Measurements from ENCODE around the gene DTNBP1. TPM values are rescaled to one million over a fixed set of nuclear protein-coding genes. Genes with fewer than 3 reads are reported as not detected.
A peak's percentile ranks its signal among the peaks of the same experiment; 100 is the strongest.

DTNBP1 gene
- total RNA-seq, 4 donors from 2014 or later, result 5.2 to 14.7 (median 7.5) TPM

DNA sequence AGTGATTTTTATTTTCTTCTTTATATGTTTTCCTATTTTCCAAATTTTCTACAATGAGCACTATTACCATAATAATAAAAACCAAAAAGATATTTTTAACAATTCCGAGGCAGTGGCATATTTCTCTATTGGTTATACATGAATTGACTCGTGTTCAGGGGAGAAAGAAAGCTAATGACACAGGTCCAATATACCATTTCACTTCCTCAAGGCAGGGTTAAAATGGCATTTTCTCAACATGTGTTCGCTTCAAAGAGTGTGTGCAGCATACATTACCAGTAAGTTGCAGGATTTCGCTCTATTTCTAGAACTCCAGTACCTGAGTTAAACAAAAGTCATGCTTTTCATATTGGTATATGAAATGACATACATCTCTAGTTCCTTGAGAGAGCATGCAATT lies 35.1 kb upstream of the DTNBP1 start:
- Histone ChIP-seq H3K27ac (no peak overlapping the region), H3K27me3 (no peaks in the 10 kb centered on the region), H3K9me3 (no peaks in the 10 kb centered on the region), H3K4me1 (no peaks in the 10 kb centered on the region), H3K36me3 (no peaks in the 10 kb centered on the region), H3K4me3 (no peak overlapping the region)
- 81 to 82% methylated on average over 4 of the region's 4 CpGs for WGBS, 2 donors
- TF ChIP-seq, protein P1, sequence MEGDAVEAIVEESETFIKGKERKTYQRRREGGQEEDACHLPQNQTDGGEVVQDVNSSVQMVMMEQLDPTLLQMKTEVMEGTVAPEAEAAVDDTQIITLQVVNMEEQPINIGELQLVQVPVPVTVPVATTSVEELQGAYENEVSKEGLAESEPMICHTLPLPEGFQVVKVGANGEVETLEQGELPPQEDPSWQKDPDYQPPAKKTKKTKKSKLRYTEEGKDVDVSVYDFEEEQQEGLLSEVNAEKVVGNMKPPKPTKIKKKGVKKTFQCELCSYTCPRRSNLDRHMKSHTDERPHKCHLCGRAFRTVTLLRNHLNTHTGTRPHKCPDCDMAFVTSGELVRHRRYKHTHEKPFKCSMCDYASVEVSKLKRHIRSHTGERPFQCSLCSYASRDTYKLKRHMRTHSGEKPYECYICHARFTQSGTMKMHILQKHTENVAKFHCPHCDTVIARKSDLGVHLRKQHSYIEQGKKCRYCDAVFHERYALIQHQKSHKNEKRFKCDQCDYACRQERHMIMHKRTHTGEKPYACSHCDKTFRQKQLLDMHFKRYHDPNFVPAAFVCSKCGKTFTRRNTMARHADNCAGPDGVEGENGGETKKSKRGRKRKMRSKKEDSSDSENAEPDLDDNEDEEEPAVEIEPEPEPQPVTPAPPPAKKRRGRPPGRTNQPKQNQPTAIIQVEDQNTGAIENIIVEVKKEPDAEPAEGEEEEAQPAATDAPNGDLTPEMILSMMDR (IDR thresholded peaks at IDR 0.05), result no peak
- no peak for TF ChIP-seq POLR2A (IDR thresholded peaks at IDR 0.05)
- DNase-seq, result no peak
- intact Hi-C loops (cut with DNase I), result no loop called here

DNA sequence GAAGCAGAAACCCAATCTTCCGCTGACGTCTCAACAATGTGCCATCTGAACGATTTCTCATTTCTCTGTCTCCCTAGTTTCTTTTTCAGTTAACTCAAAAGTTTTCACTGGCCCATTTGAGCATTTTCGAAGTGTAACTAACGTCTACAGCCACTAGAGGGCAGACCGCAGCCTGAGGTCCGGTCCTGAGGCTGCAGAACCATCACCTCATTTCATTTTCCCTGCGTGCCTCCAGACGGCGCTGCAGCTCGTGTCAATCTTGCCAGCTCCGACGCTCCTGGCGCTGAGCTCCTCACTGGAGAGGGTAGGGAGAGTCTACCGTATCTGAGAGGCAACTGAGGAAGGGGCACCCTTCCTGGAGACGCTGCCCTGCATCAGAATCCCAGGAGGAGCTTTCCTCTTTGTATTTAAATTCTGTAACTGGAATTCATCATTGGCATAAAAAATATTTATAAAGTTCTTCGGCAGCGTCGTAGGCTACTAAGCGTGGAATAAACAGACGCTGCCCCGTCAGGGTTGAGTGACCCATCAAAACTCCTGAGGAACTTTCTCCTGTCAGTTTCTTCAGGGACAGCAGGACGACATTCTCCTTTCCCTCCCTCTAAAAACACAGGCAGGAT lies 28.5 kb upstream of the DTNBP1 start:
- Histone ChIP-seq H3K27me3 (no peaks in the 10 kb centered on the region), H3K36me3 (no peaks in the 10 kb centered on the region), H3K9me3 (no peaks in the 10 kb centered on the region), H3K4me1 (peaks cover 4 to 16% (median 7%) of the 10 kb centered on the region in 3 donors), H3K4me3 (peak overlapping the region in 3 of 4 donors; percentile 29 to 46 (median 34)), H3K27ac (peak overlapping the region in 2 of 4 donors; percentile 47 to 49)
- WGBS, 2 donors, result 16 to 28% methylated on average over 17 to 22 of the region's 23 CpGs
- DNase-seq, result peak; percentile 3
- intact Hi-C loops (cut with DNase I), result loop anchor here (5.0 kb wide), 1 partner anchor 491 kb away; no protein-coding TSS in a partner anchor
- TF ChIP-seq POLR2A (IDR thresholded peaks at IDR 0.05), result no peak
- TF ChIP-seq, protein P1 (IDR thresholded peaks at IDR 0.05), result peak; percentile 98 to 100 (median 99)

DNA sequence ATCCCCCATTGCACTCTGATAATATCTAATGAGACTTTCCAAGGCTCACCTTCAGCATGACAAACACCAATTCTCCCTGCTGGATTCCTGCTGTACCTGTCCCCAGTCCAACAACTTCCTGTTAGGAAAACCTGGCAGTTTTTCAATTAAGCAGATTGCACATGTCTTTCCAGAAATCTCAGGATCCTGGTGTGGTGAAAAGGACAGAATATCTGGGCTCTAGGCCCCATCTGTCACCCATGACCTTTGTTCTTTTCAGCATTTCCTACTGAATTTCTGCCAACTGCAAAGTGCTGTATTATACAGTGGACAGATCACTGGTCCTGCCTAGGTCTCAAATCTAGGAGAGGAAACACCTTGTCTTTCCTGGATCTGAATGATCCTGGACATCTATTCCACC lies 27.7 kb upstream of the DTNBP1 start:
- Histone ChIP-seq H3K27ac (no peak overlapping the region), H3K27me3 (no peaks in the 10 kb centered on the region), H3K4me1 (peaks cover 4 to 16% (median 7%) of the 10 kb centered on the region in 3 donors), H3K9me3 (no peaks in the 10 kb centered on the region), H3K4me3 (no peak overlapping the region), H3K36me3 (no peaks in the 10 kb centered on the region)
- TF ChIP-seq, protein P1 (IDR thresholded peaks at IDR 0.05), result no peak
- no peak for TF ChIP-seq POLR2A (IDR thresholded peaks at IDR 0.05)
- no peak for DNase-seq
- intact Hi-C loops (cut with DNase I), result loop anchor here (5.0 kb wide), 1 partner anchor 492 kb away; no protein-coding TSS in a partner anchor

DNA sequence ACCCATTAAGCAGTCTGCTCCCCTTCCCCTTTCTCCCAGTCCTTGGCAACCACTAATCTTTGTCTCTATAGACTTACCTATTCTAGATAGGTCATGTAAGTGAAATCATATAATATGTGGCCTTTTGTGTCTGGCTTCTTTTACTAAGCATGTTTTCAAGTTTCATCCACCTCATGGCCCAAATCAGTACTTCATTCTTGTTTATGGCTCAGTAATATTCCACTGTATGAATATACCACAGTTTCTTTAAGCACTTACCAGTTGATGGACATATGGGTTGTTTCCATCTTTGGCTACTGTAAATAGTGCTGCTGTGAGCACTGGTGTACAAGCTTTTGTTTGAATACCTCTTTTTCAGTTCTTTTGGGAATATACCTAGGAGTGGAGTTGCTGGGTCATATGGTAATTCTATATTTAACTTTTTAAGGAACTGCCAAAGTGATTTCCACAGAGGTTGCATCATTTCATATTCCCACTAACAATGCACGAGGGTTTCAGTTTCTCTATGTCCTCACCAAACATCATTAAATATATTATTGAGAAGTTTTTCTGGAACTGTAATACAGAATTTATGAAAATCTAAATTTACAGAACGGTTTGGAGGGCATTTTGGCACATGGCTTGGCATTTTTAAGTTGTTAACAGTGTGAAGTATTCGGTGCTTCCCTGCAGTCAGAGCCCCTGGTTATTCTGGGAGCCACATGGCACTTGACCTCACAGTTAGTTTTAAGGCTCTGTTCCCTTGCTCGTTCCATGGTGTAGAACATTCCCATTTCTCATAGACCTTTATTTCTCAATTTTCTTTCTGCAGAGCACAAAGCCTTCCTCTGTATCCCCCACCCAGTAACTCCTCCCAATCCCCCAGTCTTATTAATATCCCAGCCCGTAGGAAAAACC lies 27.0 kb upstream of the DTNBP1 start:
- intact Hi-C loops (cut with DNase I), result loop anchor here (5.0 kb wide), 1 partner anchor 492 kb away; no protein-coding TSS in a partner anchor
- 56 to 65% methylated on average over 5 of the region's 5 CpGs for WGBS, 2 donors

More for the DNA sequence above, 27.0 kb upstream of the DTNBP1 start:
- DNase-seq, result no peak
- Histone ChIP-seq H3K27me3 (peaks cover 0 to 1% (median 0%) of the 10 kb centered on the region in 4 donors), H3K4me1 (peaks cover 4 to 16% (median 7%) of the 10 kb centered on the region in 3 donors), H3K27ac (no peak overlapping the region), H3K9me3 (no peaks in the 10 kb centered on the region), H3K36me3 (no peaks in the 10 kb centered on the region), H3K4me3 (no peak overlapping the region)
- TF ChIP-seq, protein P1 (IDR thresholded peaks at IDR 0.05), result no peak
- no peak for TF ChIP-seq POLR2A (IDR thresholded peaks at IDR 0.05)

All from esophagus squamous epithelium (tissue), 5 donors.